GM23338 (cell line): ENCODE measurements around the gene VTCN1. TPM values are rescaled to one million over a fixed set of nuclear protein-coding genes. Genes with fewer than 3 reads are reported as not detected.

Experiments
- ATAC-seq: fragments of 200-7000 bp; cut with Tn5 transposase; 3 replicates; pipeline ENCODE4 v1.9.1; 2020
- DNase-seq: peaks from one replicate; pipeline ENCODE4 v3.0.0-alpha.2; 2015; ENCODE audit warnings: low spot score
- H2AFZ ChIP-seq: fragments of 200-600 bp; sonication (generic); 2 replicates; pipeline ENCODE4 v1.8.0; 2016; ENCODE audit warnings: antibody characterized with exemption, mild to moderate bottlenecking, moderate library complexity
- H3F3A ChIP-seq: fragments of 200-600 bp; sonication (generic); replicated peaks from 2 replicates; pipeline ENCODE4 v1.8.0; 2017; ENCODE audit warnings: antibody characterized with exemption, mixed run types, low read depth
- H3K27ac ChIP-seq: fragments of 200-600 bp; sonication (generic); 2 replicates; pipeline ENCODE4 v1.6.1; 2016; ENCODE audit warnings: low read depth
- H3K27me3 ChIP-seq: fragments of 200-600 bp; sonication (generic); 2 replicates; pipeline ENCODE4 v1.8.0; 2016; ENCODE audit warnings: mild to moderate bottlenecking, mixed run types, moderate library complexity; ENCODE audit not compliant: insufficient read depth
- H3K36me3 ChIP-seq: fragments of 200-600 bp; sonication (generic); 2 replicates; pipeline ENCODE4 v1.8.0; 2016; ENCODE audit warnings: mild to moderate bottlenecking; ENCODE audit not compliant: insufficient read depth
- H3K4me1 ChIP-seq: fragments of 200-600 bp; sonication (generic); 2 replicates; pipeline ENCODE4 v1.8.0; 2016; ENCODE audit warnings: mild to moderate bottlenecking, moderate library complexity; ENCODE audit not compliant: insufficient read depth
- H3K4me2 ChIP-seq: fragments of 200-600 bp; sonication (generic); 2 replicates; pipeline ENCODE4 v1.7.1; 2017; ENCODE audit warnings: mixed run types
- H3K4me3 ChIP-seq: fragments of 200-600 bp; sonication (generic); 2 replicates; pipeline ENCODE4 v1.6.1; 2016; ENCODE audit warnings: mixed run types
- H3K79me2 ChIP-seq: fragments of 200-600 bp; sonication (generic); replicated peaks from 2 replicates; pipeline ENCODE4 v1.8.0; 2017; ENCODE audit warnings: mild to moderate bottlenecking; ENCODE audit not compliant: insufficient read depth
- H3K9me2 ChIP-seq: fragments of 200-600 bp; sonication (generic); 2 replicates; pipeline ENCODE4 v1.8.0; 2017; ENCODE audit not compliant: insufficient read depth
- H4K20me1 ChIP-seq: fragments of 200-600 bp; sonication (generic); replicated peaks from 2 replicates; pipeline ENCODE4 v1.8.0; 2017; ENCODE audit warnings: mild to moderate bottlenecking; ENCODE audit not compliant: insufficient read depth
- H3K27ac Mint-ChIP-seq: 2 replicates; pipeline ENCODE4 v1.8.0; 2020; ENCODE audit warnings: inconsistent platforms, mild to moderate bottlenecking, moderate library complexity, mixed read lengths
- H3K27me3 Mint-ChIP-seq: 3 replicates; pipeline ENCODE4 v1.8.0; 2022; ENCODE audit warnings: low read depth, mild to moderate bottlenecking, moderate library complexity, mixed read lengths, inconsistent platforms; ENCODE audit not compliant: insufficient read depth, poor library complexity
- H3K36me3 Mint-ChIP-seq: 3 replicates; pipeline ENCODE4 v1.8.0; 2021; ENCODE audit warnings: low read depth, mild to moderate bottlenecking, inconsistent platforms, moderate library complexity, mixed read lengths
- H3K4me1 Mint-ChIP-seq: 3 replicates; pipeline ENCODE4 v1.8.0; 2020; ENCODE audit warnings: mild to moderate bottlenecking, inconsistent platforms, mixed read lengths
- H3K4me3 Mint-ChIP-seq: 3 replicates; pipeline ENCODE4 v1.8.0; 2021; ENCODE audit warnings: moderate library complexity, mild to moderate bottlenecking, inconsistent platforms, mixed read lengths
- H3K9me3 Mint-ChIP-seq: 3 replicates; pipeline ENCODE4 v1.8.0; 2020; ENCODE audit warnings: moderate library complexity, mild to moderate bottlenecking, inconsistent platforms, mixed read lengths
- CREB1 ChIP-seq: fragments of 250-450 bp; sonication (Bioruptor Pico); IDR thresholded peaks from 2 replicates; pipeline ENCODE4 v1.5.0; 2020; ENCODE audit warnings: low read depth, mild to moderate bottlenecking, moderate library complexity
- CTCF ChIP-seq, 2 experiments: fragments of 200-600 bp in 1 of 2; sonication (generic) in 1 of 2; conservative IDR thresholded peaks; 2 replicates each; pipeline versions ENCODE4 v1.5.1 to v1.6.1; 2016 to 2017; ENCODE audit warnings: antibody characterized with exemption in 2 of 2, low read depth in 2 of 2, mild to moderate bottlenecking in 2 of 2, moderate library complexity in 1 of 2
- ETS1 ChIP-seq: IDR thresholded peaks from 2 replicates; pipeline ENCODE4 v1.6.1; 2016; ENCODE audit warnings: antibody characterized with exemption
- EZH2 ChIP-seq: fragments of 200-600 bp; sonication (generic); IDR thresholded peaks from one replicate; pipeline ENCODE4 v1.8.0; 2017; ENCODE audit warnings: antibody characterized with exemption, mild to moderate bottlenecking, low read depth; ENCODE audit not compliant: unreplicated experiment
- EZH2phosphoT487 ChIP-seq: fragments of 200-600 bp; sonication (generic); IDR thresholded peaks from one replicate; pipeline ENCODE4 v1.8.1; 2018; ENCODE audit warnings: antibody characterized with exemption; ENCODE audit not compliant: unreplicated experiment
- JUNB ChIP-seq: IDR thresholded peaks from one replicate; pipeline ENCODE4 v1.6.1; 2016; ENCODE audit warnings: antibody characterized with exemption; ENCODE audit not compliant: unreplicated experiment
- NANOG ChIP-seq: IDR thresholded peaks from 2 replicates; pipeline ENCODE4 v1.6.1; 2016; ENCODE audit warnings: antibody characterized with exemption, borderline replicate concordance
- POLR2AphosphoS5 ChIP-seq: IDR thresholded peaks from 2 replicates; pipeline ENCODE4 v1.6.1; 2016; ENCODE audit warnings: antibody characterized with exemption, low read depth
- STAT1 ChIP-seq: IDR thresholded peaks from one replicate; pipeline ENCODE4 v1.6.1; 2016; ENCODE audit warnings: antibody characterized with exemption; ENCODE audit not compliant: unreplicated experiment
- ZNF114 ChIP-seq: fragments of 250-450 bp; sonication (Bioruptor Pico); IDR thresholded peaks from 2 replicates; pipeline ENCODE4 v1.5.0; 2020; ENCODE audit warnings: mild to moderate bottlenecking, moderate library complexity
- ZNF331 ChIP-seq: fragments of 250-450 bp; sonication (Bioruptor Pico); IDR thresholded peaks from 2 replicates; pipeline ENCODE4 v1.5.0; 2020; ENCODE audit warnings: low read depth, mild to moderate bottlenecking, moderate library complexity
- ZNF462 ChIP-seq: fragments of 250-450 bp; sonication (Bioruptor Pico); IDR thresholded peaks from 2 replicates; pipeline ENCODE4 v1.5.0; 2020; ENCODE audit warnings: mild to moderate bottlenecking, moderate library complexity
- polyA plus RNA-seq: library from polyadenylated mRNA; unstranded; fragments of >200 nt; fragmentation: Nextera tagmentation; extraction: Ambion mirVana; gene quantifications from 2 replicates; pipeline ENCODE4 v1.2.1, GENCODE V29; 2016
- total RNA-seq: library from RNA; depleted of rRNA; stranded (reverse); fragments of >200 nt; shearing (Covaris generic); gene quantifications from 2 replicates; pipeline ENCODE4 v1.2.3, GENCODE V29; 2014
- TF ChIP-seq, protein P1 (sequence below): IDR thresholded peaks from one replicate; pipeline ENCODE4 v1.6.1; 2018; ENCODE audit warnings: antibody characterized with exemption; ENCODE audit not compliant: unreplicated experiment

Gene VTCN1
- total and polyA plus RNA-seq, 2 experiments from 2014 or later, result not detected

DNA sequence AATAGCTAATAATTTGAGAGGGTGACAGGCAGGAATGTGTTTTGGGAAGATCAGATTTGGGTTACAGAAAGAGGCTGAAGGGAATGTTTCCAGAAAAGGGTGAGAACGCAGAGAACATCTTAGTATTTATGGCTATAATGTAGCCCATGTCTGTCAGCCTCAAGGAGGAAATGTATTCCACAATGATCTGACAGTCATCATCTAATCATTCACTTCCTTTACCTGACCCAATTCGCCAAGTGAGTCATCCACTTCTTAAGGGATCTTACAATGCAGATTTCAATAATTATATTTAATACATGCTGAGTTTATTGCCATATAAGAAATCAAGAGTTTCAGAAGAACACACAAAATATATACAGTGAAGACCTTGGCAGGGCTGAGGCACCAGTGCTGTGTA lies 100.0 kb downstream of the VTCN1 start:
- no peak for DNase-seq
- H3K79me2 ChIP-seq, result no peaks in the 10 kb centered on the region
- 0 out of 2 replicates have a peak, but pooled peaks cover 3% of the 10 kb centered on the region for H3F3A ChIP-seq
- H3K27ac ChIP-seq, result no peak overlapping the region
- ATAC-seq, result no peak
- peaks cover 10% of the 10 kb centered on the region for H3K4me1 Mint-ChIP-seq
- no peak overlapping the region for H2AFZ ChIP-seq
- peaks cover 19% of the 10 kb centered on the region; the same call in 1 of the 2 replicates for H3K36me3 ChIP-seq
- H3K4me3 ChIP-seq, result no peak overlapping the region
- no peak overlapping the region; the same call in 1 of the 2 replicates for H3K27ac Mint-ChIP-seq
- peaks cover 8% of the 10 kb centered on the region for H3K27me3 Mint-ChIP-seq
- no peaks in the 10 kb centered on the region for H3K9me3 Mint-ChIP-seq
- TF ChIP-seq EZH2phosphoT487 (no peak), ZNF331 (CRISPR knock-in tag) (no peak), STAT1 (no peak), CREB1 (CRISPR knock-in tag) (no peak), JUNB (no peak), EZH2 (no peak), CTCF (conservative IDR thresholded peaks at IDR 0.05; ENCODE audit: low read depth in 2 of 2) (no peak), POLR2AphosphoS5 (no peak), ZNF114 (CRISPR knock-in tag) (no peak), ETS1 (no peak), NANOG (no peak), ZNF462 (CRISPR knock-in tag) (no peak)
- TF ChIP-seq, protein P1, sequence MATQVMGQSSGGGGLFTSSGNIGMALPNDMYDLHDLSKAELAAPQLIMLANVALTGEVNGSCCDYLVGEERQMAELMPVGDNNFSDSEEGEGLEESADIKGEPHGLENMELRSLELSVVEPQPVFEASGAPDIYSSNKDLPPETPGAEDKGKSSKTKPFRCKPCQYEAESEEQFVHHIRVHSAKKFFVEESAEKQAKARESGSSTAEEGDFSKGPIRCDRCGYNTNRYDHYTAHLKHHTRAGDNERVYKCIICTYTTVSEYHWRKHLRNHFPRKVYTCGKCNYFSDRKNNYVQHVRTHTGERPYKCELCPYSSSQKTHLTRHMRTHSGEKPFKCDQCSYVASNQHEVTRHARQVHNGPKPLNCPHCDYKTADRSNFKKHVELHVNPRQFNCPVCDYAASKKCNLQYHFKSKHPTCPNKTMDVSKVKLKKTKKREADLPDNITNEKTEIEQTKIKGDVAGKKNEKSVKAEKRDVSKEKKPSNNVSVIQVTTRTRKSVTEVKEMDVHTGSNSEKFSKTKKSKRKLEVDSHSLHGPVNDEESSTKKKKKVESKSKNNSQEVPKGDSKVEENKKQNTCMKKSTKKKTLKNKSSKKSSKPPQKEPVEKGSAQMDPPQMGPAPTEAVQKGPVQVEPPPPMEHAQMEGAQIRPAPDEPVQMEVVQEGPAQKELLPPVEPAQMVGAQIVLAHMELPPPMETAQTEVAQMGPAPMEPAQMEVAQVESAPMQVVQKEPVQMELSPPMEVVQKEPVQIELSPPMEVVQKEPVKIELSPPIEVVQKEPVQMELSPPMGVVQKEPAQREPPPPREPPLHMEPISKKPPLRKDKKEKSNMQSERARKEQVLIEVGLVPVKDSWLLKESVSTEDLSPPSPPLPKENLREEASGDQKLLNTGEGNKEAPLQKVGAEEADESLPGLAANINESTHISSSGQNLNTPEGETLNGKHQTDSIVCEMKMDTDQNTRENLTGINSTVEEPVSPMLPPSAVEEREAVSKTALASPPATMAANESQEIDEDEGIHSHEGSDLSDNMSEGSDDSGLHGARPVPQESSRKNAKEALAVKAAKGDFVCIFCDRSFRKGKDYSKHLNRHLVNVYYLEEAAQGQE, result no peak
- no peak overlapping the region for H3K4me2 ChIP-seq
- H3K4me3 Mint-ChIP-seq, result no peak overlapping the region
- H3K4me1 ChIP-seq, result peaks cover 7% of the 10 kb centered on the region
- H3K27me3 ChIP-seq, result no peaks in the 10 kb centered on the region
- H3K36me3 Mint-ChIP-seq, result peaks cover 65% of the 10 kb centered on the region
- no peaks in the 10 kb centered on the region for H4K20me1 ChIP-seq
- no peaks in the 10 kb centered on the region for H3K9me2 ChIP-seq
